GM12891 (cell line): Measurements from ENCODE around the gene DAB2IP.

Source experiments
- PAX5 ChIP-seq: IDR thresholded peaks from 2 replicates; pipeline ENCODE4 v1.6.1; 2011; ENCODE audit warnings: low read length, moderate library complexity, mild to moderate bottlenecking; ENCODE audit not compliant: insufficient read depth, severe bottlenecking
- POLR2A ChIP-seq: IDR thresholded peaks from 2 replicates; pipeline ENCODE4 v1.6.1; 2011; ENCODE audit warnings: low read depth, low read length, control low read depth
- POLR2AphosphoS5 ChIP-seq: IDR thresholded peaks from 2 replicates; pipeline ENCODE4 v1.6.1; 2011; ENCODE audit warnings: low read depth, low read length, control low read depth
- POU2F2 ChIP-seq: IDR thresholded peaks from 2 replicates; pipeline ENCODE4 v1.6.1; 2011; ENCODE audit warnings: low read depth, mild to moderate bottlenecking, control low read depth, low read length, moderate library complexity
- SPI1 ChIP-seq: IDR thresholded peaks from 2 replicates; pipeline ENCODE4 v1.6.1; 2011; ENCODE audit warnings: low read depth, low read length, control low read depth
- TAF1 ChIP-seq: IDR thresholded peaks from 2 replicates; pipeline ENCODE4 v1.6.1; 2011; ENCODE audit warnings: low read depth, low read length, control low read depth

- TF ChIP-seq TAF1 (no peak), POLR2A (no peak), POLR2AphosphoS5 (no peak), POU2F2 (no peak), PAX5 (no peak), SPI1 (no peak)
Measured at GRCh38 chr9:121703014-121703734, 51.7 kb downstream of the DAB2IP start.
